Effector CD8-positive, alpha-beta T cell (primary cell): ENCODE data around the gene CTNNA2.

ENCODE experiments used
- DNase-seq: peaks from one replicate; lab custom pipeline; 2025; lab: John Stamatoyannopoulos, UW

Gene CTNNA2

GRCh38 chr2:79981316-79981715 is 468.5 kb downstream of the CTNNA2 start:
- no peak for DNase-seq

DNA sequence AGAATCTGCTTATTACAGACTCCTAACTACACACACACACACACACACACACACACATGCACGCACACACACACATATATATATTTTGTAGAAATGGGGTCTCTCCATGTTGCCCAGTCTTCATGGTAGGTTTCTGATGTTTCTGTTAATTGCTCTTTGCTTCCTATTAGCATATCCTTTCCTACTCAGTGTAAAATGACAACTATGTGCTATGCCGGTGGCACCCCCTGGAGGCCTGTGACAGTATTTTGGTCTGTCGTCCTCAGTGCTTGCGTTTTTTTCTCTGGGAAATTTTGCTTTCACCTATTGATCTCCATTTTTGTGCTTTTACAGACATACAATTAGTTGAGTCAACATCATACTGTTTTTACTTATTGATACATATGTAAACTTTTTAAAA is 469.6 kb downstream of the CTNNA2 start:
- DNase-seq = no peak

GRCh38 chr2:79984476-79984875 is 471.6 kb downstream of the CTNNA2 start:
- no peak for DNase-seq

DNA sequence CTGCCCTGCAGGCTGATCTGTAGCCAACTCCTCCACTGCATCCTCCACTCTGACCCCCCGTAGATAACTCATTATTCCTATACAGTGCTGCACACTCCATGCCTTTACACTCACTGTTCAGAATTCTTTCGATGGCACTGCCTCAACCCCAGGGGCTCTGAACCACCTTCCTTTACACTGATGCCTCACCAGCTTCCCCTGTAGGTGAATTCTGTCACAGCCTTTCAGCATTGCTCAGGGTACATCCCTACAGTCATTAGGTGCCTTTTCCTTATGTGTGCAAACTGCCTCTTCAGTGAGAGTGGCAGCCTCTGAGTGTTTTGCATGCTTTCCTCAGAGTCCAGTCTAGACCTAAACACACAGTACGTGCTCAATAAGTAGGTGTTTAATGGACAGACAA is 472.3 kb downstream of the CTNNA2 start:
- no peak for DNase-seq

DNA sequence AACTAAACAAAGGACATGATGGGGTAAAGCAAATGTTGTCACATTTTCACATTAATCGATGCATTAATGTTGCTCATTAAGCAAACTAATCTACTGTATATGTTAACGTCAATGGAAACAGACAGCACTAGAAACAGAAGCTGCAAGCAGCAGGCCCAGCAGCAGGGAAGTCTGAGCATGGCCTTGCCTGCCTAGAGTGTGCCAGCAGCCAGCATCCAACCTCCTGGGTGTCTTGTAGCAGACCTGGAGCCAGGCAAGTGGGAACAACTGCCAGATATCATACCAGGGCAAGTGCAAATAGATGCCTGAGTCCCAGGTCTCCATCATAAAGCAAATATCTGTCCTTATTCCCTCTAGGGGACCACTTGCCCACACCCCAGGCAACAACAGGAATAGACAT is 472.7 kb downstream of the CTNNA2 start:
- DNase-seq = no peak

DNA sequence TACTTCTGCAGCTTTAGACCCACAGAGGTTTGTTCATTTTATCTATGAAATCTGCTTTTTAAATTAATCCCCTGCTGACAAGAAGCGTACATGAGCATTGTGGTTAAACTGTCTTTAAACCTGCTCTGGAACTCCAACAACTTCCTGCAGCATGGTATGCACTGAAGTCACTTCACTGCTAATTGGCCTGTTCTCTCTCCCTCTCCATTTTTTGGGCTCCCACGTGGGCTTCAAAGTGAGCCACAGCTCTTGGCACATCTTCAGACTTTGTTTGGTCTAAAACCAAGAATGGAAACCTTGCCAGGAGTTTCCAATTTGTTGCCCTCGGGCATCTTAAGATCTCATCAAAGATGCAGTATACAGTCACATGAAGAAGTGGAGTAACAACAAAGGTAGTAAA is 480.3 kb downstream of the CTNNA2 start:
- no peak for DNase-seq

DNA sequence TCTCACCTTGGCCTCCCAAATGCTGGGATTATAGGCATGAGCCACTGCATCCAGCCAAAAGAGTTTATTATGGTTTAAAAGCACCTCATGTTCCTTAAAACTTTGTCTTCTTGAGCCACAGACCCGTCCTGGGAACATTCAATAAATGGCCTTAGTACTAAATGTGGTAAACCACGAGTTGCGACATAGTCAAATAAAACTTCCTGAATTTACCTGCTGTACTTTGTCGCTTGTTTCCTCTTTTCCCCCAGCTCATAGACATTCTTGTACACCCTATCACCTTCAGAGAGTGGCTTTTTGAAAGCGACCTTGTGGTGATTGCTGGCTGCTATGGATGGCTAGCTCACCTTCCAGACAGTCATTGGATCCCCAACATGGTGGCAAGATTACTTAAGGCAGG is 481.3 kb downstream of the CTNNA2 start:
- no peak for DNase-seq

DNA sequence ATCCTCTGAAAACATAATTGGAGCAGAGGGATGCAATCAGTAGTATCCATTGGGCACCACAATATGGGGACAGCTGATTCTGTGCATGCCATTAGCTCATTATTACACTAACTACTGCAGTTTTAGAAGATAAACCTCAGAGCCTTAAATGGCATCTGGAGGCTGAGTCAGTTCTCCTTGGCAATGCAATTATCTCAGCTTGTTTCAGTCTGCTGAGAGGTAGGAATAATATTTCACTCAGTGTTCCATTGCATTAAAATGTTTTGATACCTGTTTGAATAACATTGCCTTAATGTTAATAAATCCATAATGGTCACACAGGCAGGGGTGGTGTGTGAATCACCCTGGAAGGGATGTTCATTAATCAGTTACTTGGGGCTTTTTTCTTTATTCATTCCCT is 482.1 kb downstream of the CTNNA2 start:
- DNase-seq = no peak

DNA sequence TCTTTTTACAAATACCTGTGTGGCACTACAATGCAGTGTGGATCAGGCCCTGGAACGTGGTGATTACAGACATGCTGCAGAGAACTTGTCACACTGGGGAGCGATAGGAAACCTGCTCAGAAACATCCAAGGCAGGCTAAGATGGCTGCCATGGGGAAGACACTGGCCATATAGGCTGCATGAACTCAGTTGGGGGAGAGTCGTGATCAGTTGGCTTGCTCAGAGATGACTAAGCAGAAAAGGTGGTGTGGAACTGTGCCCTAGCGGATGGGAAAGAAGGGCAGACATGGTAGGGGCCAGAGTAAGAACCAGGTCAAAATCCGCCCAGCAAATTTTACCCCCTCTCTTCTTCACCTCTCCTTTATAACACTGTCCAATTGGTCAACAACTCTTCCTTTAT is 483.9 kb downstream of the CTNNA2 start:
- no peak for DNase-seq

DNA sequence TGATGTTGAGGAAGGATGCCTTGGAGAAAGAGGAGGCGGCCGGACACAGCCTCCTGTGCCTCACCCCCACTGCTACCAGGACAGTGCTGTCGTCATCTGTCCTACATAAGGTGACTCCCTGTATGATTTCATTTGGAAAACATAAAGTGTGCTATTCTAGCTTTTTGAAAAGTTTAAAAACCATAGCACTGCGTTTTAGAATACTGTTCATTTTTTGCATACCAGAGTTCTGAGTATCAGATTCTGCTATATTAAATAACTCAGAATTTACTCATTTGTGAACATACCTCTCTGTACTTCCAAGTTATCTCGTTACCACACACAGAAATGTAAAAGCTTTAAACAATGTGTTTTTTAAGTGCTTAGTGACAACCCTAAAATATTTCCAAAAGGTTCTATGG is 488.9 kb downstream of the CTNNA2 start:
- no peak for DNase-seq

DNA sequence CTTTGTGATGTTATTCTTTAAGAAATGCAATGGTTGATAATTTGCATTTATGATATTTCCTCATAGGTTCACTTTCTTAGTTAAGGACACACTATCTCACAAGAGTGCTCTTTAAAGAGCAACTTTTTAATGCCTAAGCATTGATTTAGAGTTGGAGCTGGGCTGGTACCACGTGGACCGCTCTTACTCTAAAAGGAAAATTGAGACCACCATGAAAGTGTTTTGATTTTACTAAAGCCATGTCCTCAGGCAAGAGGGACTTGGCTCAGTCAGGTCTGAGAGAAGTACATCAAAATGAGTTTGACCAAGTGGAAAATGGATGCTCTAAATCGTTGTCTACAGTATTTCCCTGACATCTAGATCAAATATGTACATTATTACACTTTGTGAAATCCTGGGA is 489.3 kb downstream of the CTNNA2 start:
- no peak for DNase-seq

GRCh38 chr2:80002568-80003157 is 489.8 kb downstream of the CTNNA2 start:
- DNase-seq = no peak

GRCh38 chr2:80007777-80008503 is 495.1 kb downstream of the CTNNA2 start:
- DNase-seq = no peak

DNA sequence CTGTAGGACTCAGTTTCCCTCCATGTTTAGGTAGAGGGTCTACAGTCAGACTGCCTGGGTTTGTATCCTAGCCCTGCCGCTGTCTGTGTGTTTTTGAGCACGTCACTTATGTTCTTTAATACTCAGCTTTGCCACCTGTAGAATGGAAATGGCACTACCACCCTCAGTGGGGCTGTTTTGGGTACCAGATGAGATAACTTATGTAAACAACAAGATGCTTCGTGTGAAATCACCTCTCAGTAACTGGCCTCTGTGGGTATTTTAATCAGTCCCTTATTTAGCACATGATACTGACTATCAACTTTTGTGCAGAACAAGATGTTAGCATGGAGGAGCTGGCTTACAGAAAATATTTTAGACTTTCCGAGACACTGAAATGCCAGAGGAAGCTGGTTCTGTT is 495.7 kb downstream of the CTNNA2 start:
- no peak for DNase-seq

DNA sequence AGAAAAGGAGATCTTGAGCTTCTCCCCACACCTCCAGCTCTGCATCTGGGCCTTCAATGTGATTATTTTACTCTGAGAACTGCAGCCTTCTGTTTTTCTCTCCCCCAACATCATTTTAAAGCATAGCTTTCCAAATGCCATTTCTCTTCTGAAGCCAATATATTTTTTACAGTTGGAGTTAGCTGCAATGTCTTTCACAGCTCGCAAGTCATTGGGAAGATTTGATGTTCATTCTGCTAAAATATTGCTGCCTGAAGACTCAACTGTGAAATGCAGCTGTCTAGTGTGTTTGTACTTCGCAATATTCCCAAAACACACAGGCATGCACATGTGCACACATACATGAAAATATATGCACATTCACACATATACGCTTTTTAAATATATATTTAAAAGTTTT is 496.4 kb downstream of the CTNNA2 start:
- DNase-seq = no peak

DNA sequence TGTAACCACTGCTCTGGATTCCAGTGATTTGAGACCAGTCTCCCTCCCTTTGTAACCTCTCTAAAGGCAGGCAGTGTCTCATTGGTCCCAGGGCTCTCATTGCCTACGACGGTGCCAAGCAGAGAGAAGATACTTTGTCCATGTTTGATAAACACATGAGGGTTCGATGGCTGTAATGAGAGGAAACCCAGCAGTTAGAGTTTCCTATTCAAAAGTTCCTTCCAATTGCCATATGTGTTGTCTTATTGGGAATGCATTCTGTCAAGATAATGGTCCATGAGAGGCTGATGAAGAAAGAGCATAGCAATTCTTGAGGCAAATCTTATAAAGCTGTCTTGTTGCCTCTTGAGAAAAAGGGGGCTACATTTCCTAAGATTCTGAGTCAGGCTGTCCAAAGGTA is 499.2 kb downstream of the CTNNA2 start:
- no peak for DNase-seq

DNA sequence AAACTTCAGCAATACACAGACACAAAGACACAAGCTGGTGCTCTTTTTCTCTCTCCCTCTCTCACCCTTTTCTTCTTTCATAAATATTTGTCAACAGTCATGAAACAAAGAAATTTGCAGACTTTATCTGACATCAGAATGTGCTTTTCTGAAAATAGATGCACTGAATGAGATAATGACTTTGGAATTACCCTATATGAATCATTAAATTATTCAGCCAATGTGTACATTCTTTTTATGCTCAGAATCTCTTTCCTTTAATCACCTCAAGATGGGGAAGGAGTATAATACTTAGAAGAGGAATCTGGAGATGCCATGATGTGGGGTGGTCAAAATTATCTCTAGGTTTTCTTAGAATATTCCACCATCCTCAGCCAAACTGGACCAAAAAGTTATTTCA is 501.8 kb downstream of the CTNNA2 start:
- no peak for DNase-seq

GRCh38 chr2:80016171-80016570 is 503.3 kb downstream of the CTNNA2 start:
- no peak for DNase-seq

DNA sequence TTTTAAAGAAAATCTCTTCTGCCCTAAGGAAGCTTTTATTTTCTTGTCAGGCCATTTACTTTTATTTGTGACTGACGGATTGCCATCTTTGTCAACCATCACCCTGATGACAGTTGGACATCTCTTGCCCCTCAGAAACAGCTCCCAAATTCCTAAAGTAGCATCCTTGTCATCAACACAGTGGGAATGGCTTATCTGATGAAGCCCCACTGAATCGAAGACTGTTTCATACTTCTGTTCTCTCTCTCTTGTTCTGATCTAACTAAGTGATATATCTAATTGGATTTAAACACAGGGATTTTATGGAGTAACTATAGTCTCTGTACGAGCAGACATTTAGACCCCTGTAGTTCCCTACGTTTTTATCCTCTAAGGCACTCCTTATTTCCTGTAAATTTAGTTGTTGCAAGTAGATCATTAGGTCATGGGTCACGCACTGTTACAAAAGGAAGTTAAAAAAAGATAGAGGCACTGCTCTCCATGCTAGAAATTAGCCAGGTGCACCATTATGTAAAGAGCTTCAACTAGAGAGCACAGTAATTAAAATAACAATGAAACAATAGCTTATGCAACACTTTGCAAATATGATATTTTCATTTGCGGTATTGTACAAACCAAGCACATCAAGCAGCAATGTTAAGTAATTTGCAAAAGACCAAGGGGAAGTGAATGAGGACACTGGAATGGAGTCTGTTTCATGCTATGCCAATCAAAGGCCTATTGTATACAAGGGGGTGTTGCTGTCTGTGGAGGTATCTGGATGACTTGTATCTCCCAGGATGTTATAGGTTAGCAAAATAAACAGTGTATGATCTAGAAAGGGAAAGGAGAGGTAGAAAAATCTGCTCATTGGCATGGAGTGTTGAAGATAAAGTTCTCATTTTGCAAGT is 507.0 kb downstream of the CTNNA2 start:
- DNase-seq = no peak

- DNase-seq = no peak
These were observed 509.2 kb downstream of the CTNNA2 start for GRCh38 chr2:80022018-80022417.

GRCh38 chr2:80026040-80026729 is 513.3 kb downstream of the CTNNA2 start:
- no peak for DNase-seq

GRCh38 chr2:80028051-80028450 is 515.2 kb downstream of the CTNNA2 start:
- DNase-seq = no peak
